ENCODE measurements around the gene MRTFA. TPM values are rescaled to one million over a fixed set of nuclear protein-coding genes. Genes with fewer than 3 reads are reported as not detected.
A peak's percentile ranks its signal among the peaks of the same experiment; 100 is the strongest.

MRTFA gene
- total and polyA plus RNA-seq, 8 donors: 13.6 to 35.3 (median 24.1) TPM

- 93 to 94% methylated on average over 7 of the region's 7 CpGs for WGBS, 2 donors
- ATAC-seq (no peak), FAIRE-seq (no peak), DNase-seq (no peak)
- Histone ChIP-seq H3K4me1 (peaks cover 0 to 4% (median 0%) of the 10 kb centered on the region in 3 donors), H3K9me3 (no peaks in the 10 kb centered on the region), H3K27ac (no peak overlapping the region), H3K27me3 (no peaks in the 10 kb centered on the region), H3K36me3 (peaks cover 3 to 66% (median 32%) of the 10 kb centered on the region in 3 donors), H3K4me3 (no peak overlapping the region)
- no peak for TF ChIP-seq CTCF (IDR thresholded peaks at IDR 0.05)
- intact Hi-C loops (cut with DNase I): no loop called here
These were observed 232.9 kb downstream of the MRTFA start for GRCh38 chr22:40403651-40404050.

- intact Hi-C loops (cut with DNase I): no loop called here
- no peak for ATAC-seq
- WGBS, 2 donors: 91 to 95% methylated on average over 3 of the region's 3 CpGs
- TF ChIP-seq CTCF (IDR thresholded peaks at IDR 0.05): no peak
- no peaks in the 10 kb centered on the region for H3K9me3 ChIP-seq
- peaks cover 0 to 4% (median 0%) of the 10 kb centered on the region in 3 donors for H3K4me1 ChIP-seq
- H3K27ac ChIP-seq: no peak overlapping the region
- DNase-seq: no peak
- no peaks in the 10 kb centered on the region for H3K27me3 ChIP-seq
- FAIRE-seq: no peak
- peaks cover 3 to 61% (median 28%) of the 10 kb centered on the region in 3 donors for H3K36me3 ChIP-seq
- H3K4me3 ChIP-seq: no peak overlapping the region
These were observed 233.4 kb downstream of the MRTFA start for GRCh38 chr22:40403141-40403540.

- TF ChIP-seq CTCF (IDR thresholded peaks at IDR 0.05): no peak
- Histone ChIP-seq H3K27ac (no peak overlapping the region), H3K4me3 (no peak overlapping the region), H3K4me1 (peaks cover 7 to 11% (median 8%) of the 10 kb centered on the region in 3 donors), H3K36me3 (peaks cover 3 to 50% (median 19%) of the 10 kb centered on the region in 3 donors), H3K9me3 (no peaks in the 10 kb centered on the region), H3K27me3 (no peaks in the 10 kb centered on the region)
- FAIRE-seq (no peak), DNase-seq (no peak), ATAC-seq (no peak)
- intact Hi-C loops (cut with DNase I): no loop called here
- WGBS, 2 donors: 97 to 99% methylated on average over 8 of the region's 8 CpGs
These were observed 234.5 kb downstream of the MRTFA start for GRCh38 chr22:40401981-40402406.

GRCh38 chr22:40401532-40401931 is 235.0 kb downstream of the MRTFA start:
- Histone ChIP-seq H3K27me3 (no peaks in the 10 kb centered on the region), H3K9me3 (no peaks in the 10 kb centered on the region), H3K36me3 (peaks cover 3 to 45% (median 14%) of the 10 kb centered on the region in 3 donors), H3K27ac (no peak overlapping the region), H3K4me3 (no peak overlapping the region), H3K4me1 (peaks cover 12 to 13% (median 13%) of the 10 kb centered on the region in 3 donors)
- DNase-seq: peak in 3 of 6 donors; percentile 40 to 49 (median 46)
- FAIRE-seq: no peak
- peak in 1 of 4 donors; percentile 39 for ATAC-seq
- no peak for TF ChIP-seq CTCF (IDR thresholded peaks at IDR 0.05)
- WGBS, 2 donors: 59 to 65% methylated on average over 4 of the region's 4 CpGs
- intact Hi-C loops (cut with DNase I): no loop called here

- Histone ChIP-seq H3K4me3 (no peak overlapping the region), H3K36me3 (peaks cover under 1 to 32% (median 3%) of the 10 kb centered on the region in 3 donors), H3K27ac (no peak overlapping the region), H3K9me3 (no peaks in the 10 kb centered on the region), H3K27me3 (no peaks in the 10 kb centered on the region), H3K4me1 (peaks cover 19 to 22% (median 21%) of the 10 kb centered on the region in 3 donors)
- intact Hi-C loops (cut with DNase I): no loop called here
- FAIRE-seq (no peak), DNase-seq (peak in 1 of 6 donors; percentile 55), ATAC-seq (no peak)
- WGBS, 2 donors: 92% methylated on average over 15 of the region's 15 CpGs
- no peak for TF ChIP-seq CTCF (IDR thresholded peaks at IDR 0.05)
These were observed 236.4 kb downstream of the MRTFA start for GRCh38 chr22:40400159-40400558.
